DND-41 (cell line): ENCODE measurements around the gene PTCRA.
"Not testable (repeated sequence)": the region's sequence is repeated elsewhere in the genome, so short reads cannot be mapped to it uniquely, and the experiment has no call there.

Experiments
- ATAC-seq: fragments of 200-7000 bp; cut with Tn5 transposase; 3 replicates; pipeline ENCODE4 v1.9.1; 2021; ENCODE audit warnings: low read depth; ENCODE audit not compliant: insufficient read depth
- DNase-seq: peaks from one replicate; pipeline ENCODE4 v3.0.0-alpha.2; 2020
- H2AFZ ChIP-seq: 2 replicates; pipeline ENCODE4 v1.6.0; 2012; ENCODE audit warnings: low read depth, low read length
- H3K27ac ChIP-seq: 2 replicates; pipeline ENCODE4 v1.5.1; 2012; ENCODE audit warnings: low read length, inconsistent platforms
- H3K27me3 ChIP-seq: fragments of 200-600 bp; sonication (generic); 2 replicates; pipeline ENCODE4 v1.6.0; 2012; ENCODE audit warnings: low read length, mild to moderate bottlenecking, inconsistent platforms; ENCODE audit not compliant: insufficient read depth, poor library complexity
- H3K36me3 ChIP-seq: 2 replicates; pipeline ENCODE4 v1.5.1; 2012; ENCODE audit warnings: low read length, inconsistent platforms; ENCODE audit not compliant: insufficient read depth
- H3K4me1 ChIP-seq: 2 replicates; pipeline ENCODE4 v1.5.1; 2012; ENCODE audit warnings: mild to moderate bottlenecking, low read length; ENCODE audit not compliant: insufficient read depth
- H3K4me2 ChIP-seq: 2 replicates; pipeline ENCODE4 v1.6.0; 2012; ENCODE audit warnings: mild to moderate bottlenecking, moderate library complexity, low read length, inconsistent platforms; ENCODE audit not compliant: insufficient read depth
- H3K4me3 ChIP-seq, 2 experiments: fragments of 200-600 bp in 1 of 2; shearing (Covaris generic) in 1 of 2; 2 replicates each; pipeline ENCODE4 v1.5.1; 2012 to 2016; ENCODE audit warnings: inconsistent platforms in 2 of 2, low read length in 2 of 2, mild to moderate bottlenecking in 2 of 2, low read depth in 1 of 2, moderate library complexity in 1 of 2
- H3K79me2 ChIP-seq: 2 replicates; pipeline ENCODE4 v1.6.0; 2012; ENCODE audit warnings: low read length, inconsistent platforms; ENCODE audit not compliant: insufficient read depth
- H3K9ac ChIP-seq: 2 replicates; pipeline ENCODE4 v1.6.0; 2012; ENCODE audit warnings: low read depth, mild to moderate bottlenecking, inconsistent platforms, low read length, moderate library complexity
- H3K9me3 ChIP-seq: 2 replicates; pipeline ENCODE4 v1.5.1; 2012; ENCODE audit warnings: low read length, moderate library complexity, mild to moderate bottlenecking, inconsistent platforms; ENCODE audit not compliant: insufficient read depth, severe bottlenecking
- H4K20me1 ChIP-seq: 2 replicates; pipeline ENCODE4 v1.6.0; 2012; ENCODE audit warnings: low read length; ENCODE audit not compliant: insufficient read depth
- EZH2 ChIP-seq: IDR thresholded peaks from 3 replicates; pipeline ENCODE4 v1.6.1; 2012; ENCODE audit warnings: borderline replicate concordance, low read depth, mild to moderate bottlenecking, moderate library complexity, low read length, inconsistent platforms; ENCODE audit not compliant: severe bottlenecking
- TF ChIP-seq, protein P1 (sequence below): IDR thresholded peaks from 2 replicates; pipeline ENCODE4 v1.5.1; 2012; ENCODE audit warnings: borderline replicate concordance, low read length, moderate library complexity, mild to moderate bottlenecking; ENCODE audit not compliant: poor library complexity, severe bottlenecking; ENCODE audit errors: extremely low read depth

The PTCRA gene

DNA sequence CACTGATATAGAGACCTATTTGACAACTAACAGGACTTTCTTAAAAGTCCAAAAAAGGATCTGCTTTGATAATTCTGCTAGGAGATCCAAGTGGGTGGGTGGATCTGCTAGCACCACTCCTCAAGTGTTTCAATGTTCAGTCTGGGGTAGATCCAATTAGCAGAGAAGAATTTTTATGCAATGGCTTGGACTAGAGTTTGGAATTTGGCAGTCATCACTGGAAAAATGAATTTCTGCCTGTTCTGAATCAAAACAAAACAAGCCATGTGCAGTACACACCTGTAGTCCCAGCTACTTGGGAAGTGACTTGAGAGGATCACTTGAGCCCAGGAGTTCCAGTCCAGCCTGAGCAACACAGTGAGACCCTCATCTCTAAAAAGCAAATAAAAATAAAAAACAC, 32.1 kb downstream of the PTCRA start:
- no peaks in the 10 kb centered on the region for H3K27me3 ChIP-seq
- no peak overlapping the region for H3K4me2 ChIP-seq
- H3K4me1 ChIP-seq = no peaks in the 10 kb centered on the region

DNA sequence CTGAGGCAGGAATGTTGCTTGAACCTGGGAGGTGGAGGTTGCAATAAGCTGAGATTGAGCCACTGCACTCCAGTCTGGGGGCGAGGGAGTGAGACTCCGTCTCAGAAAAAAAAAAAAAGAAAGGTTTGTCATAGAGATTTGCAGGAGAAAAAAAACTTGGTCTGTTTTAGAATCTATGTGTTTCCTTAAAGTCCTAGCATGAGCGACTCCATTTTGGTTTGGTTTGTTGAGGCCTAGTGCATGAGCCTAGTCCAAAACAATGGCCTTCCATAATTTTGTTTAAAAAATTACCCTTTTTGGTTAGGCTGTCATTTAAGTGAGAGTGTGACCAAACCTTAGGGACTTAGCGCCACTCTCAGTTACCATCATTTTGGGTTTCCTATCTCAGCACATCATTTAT, 36.5 kb downstream of the PTCRA start:
- H2AFZ ChIP-seq = no peak overlapping the region
- no peak overlapping the region for H3K9ac ChIP-seq
- TF ChIP-seq EZH2 = no peak
- TF ChIP-seq, protein P1, sequence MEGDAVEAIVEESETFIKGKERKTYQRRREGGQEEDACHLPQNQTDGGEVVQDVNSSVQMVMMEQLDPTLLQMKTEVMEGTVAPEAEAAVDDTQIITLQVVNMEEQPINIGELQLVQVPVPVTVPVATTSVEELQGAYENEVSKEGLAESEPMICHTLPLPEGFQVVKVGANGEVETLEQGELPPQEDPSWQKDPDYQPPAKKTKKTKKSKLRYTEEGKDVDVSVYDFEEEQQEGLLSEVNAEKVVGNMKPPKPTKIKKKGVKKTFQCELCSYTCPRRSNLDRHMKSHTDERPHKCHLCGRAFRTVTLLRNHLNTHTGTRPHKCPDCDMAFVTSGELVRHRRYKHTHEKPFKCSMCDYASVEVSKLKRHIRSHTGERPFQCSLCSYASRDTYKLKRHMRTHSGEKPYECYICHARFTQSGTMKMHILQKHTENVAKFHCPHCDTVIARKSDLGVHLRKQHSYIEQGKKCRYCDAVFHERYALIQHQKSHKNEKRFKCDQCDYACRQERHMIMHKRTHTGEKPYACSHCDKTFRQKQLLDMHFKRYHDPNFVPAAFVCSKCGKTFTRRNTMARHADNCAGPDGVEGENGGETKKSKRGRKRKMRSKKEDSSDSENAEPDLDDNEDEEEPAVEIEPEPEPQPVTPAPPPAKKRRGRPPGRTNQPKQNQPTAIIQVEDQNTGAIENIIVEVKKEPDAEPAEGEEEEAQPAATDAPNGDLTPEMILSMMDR = no peak
- no peaks in the 10 kb centered on the region for H4K20me1 ChIP-seq
- H3K4me2 ChIP-seq = no peak overlapping the region
- DNase-seq (no peak), ATAC-seq (no peak)
- no peak overlapping the region for H3K4me3 ChIP-seq
- no peaks in the 10 kb centered on the region for H3K36me3 ChIP-seq
- H3K27ac ChIP-seq = no peak overlapping the region
- H3K4me1 ChIP-seq = no peaks in the 10 kb centered on the region
- no peaks in the 10 kb centered on the region for H3K79me2 ChIP-seq
- no peaks in the 10 kb centered on the region for H3K9me3 ChIP-seq
- no peaks in the 10 kb centered on the region for H3K27me3 ChIP-seq

More for the DNA sequence above, 32.1 kb downstream of the PTCRA start:
- Histone ChIP-seq H3K36me3 (peaks cover 17% of the 10 kb centered on the region), H3K9ac (no peak overlapping the region), H3K4me3 (no peak overlapping the region), H3K79me2 (no peaks in the 10 kb centered on the region), H3K9me3 (no peaks in the 10 kb centered on the region), H4K20me1 (no peaks in the 10 kb centered on the region), H2AFZ (no peak overlapping the region), H3K27ac (no peak overlapping the region)
- no peak for ATAC-seq
- no peak for TF ChIP-seq EZH2
- TF ChIP-seq, protein P1 = no peak
- no peak for DNase-seq

DNA sequence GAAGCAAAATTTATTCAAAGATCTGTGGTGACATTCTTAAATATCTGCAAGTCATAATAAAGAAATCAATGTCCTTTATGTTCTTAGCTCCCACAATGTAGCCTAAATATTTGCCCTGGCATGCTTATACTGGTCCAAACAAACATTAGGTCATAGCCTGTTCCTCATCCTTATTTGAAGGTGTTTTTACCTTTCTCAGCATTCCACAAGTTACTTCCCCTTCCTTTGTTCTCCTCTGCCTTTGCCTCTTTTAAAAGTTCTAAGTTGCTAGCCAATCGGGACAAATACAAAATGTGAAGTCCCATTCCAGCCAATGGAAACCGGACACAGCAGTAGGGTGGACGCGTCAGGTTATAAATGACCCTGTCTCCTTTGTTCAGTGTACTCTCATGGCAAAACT, 38.6 kb downstream of the PTCRA start:
- not testable (repeated sequence) for H3K4me1 ChIP-seq, H4K20me1 ChIP-seq, H3K9ac ChIP-seq, ATAC-seq, DNase-seq, H3K4me2 ChIP-seq, H3K36me3 ChIP-seq, H3K4me3 ChIP-seq, H3K27ac ChIP-seq, H2AFZ ChIP-seq, H3K79me2 ChIP-seq, H3K9me3 ChIP-seq, H3K27me3 ChIP-seq

DNA sequence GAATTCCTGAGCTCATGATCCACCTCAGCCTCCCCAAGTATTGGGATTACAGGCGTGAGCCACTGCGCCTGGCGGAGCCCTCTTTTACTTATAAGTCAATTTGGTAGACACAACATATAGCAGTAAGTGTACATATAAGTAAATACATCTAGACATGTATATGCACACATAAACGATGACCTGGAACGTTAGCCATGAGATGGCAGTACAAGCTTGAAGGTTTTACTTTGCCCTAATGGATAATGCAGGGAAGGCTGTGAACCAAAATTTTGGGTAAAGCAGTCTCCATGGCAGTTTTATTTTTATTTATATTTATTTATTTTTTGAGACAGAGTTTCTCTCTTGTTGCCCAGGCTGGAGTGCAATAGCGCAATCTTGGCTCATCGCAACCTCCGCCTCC, 42.3 kb downstream of the PTCRA start:
- Histone ChIP-seq H3K4me2 (no peak overlapping the region), H3K36me3 (0 out of 2 replicates have a peak, but pooled peaks cover 2% of the 10 kb centered on the region)

More for the DNA sequence above, 42.3 kb downstream of the PTCRA start:
- no peak for ATAC-seq
- Histone ChIP-seq H3K79me2 (no peaks in the 10 kb centered on the region), H3K9me3 (no peaks in the 10 kb centered on the region), H3K9ac (no peak overlapping the region), H3K4me1 (no peaks in the 10 kb centered on the region), H3K4me3 (no peak overlapping the region), H3K27ac (no peak overlapping the region), H4K20me1 (no peaks in the 10 kb centered on the region), H2AFZ (no peak overlapping the region), H3K27me3 (no peaks in the 10 kb centered on the region)
- no peak for DNase-seq
- no peak for TF ChIP-seq EZH2
- TF ChIP-seq, protein P1 = peak; percentile 25
